B cell (primary cell): ENCODE results near the gene PBX1. TPM values are rescaled to one million over a fixed set of nuclear protein-coding genes. Genes with fewer than 3 reads are reported as not detected.

ENCODE experiments used
- ATAC-seq: fragments of 200-7000 bp; cut with Tn5 transposase; one replicate; pipeline ENCODE4 v1.10.0; 2021; ENCODE audit warnings: low read depth, mild to moderate bottlenecking, moderate number of reproducible peaks, moderate library complexity
- CTCF ChIA-PET: fragments of 350-600 bp; sonication (Branson Sonifier 250); formaldehyde crosslinking; loops from one replicate; lab custom pipeline; 2021; ENCODE audit warnings: antibody characterized with exemption, inconsistent platforms; lab: Charles Lee
- POLR2A ChIA-PET: fragments of 350-600 bp; sonication (Branson Sonifier 250); formaldehyde crosslinking; loops from one replicate; lab custom pipeline; 2021; ENCODE audit warnings: antibody characterized with exemption; lab: Charles Lee
- DNase-seq: peaks from one replicate; pipeline ENCODE4 v3.0.0; 2013
- H2AFZ ChIP-seq: 2 replicates; pipeline ENCODE4 v1.6.1; 2012; ENCODE audit warnings: mild to moderate bottlenecking, low read depth, low read length; ENCODE audit not compliant: insufficient read depth, poor library complexity, severe bottlenecking
- H3K27ac ChIP-seq, 2 donors: 1 replicate in 1 of 2; 2 replicates in 1 of 2; pipeline ENCODE4 v1.5.1; 2012 to 2013; ENCODE audit warnings: low read length in 2 of 2, mild to moderate bottlenecking in 2 of 2, moderate library complexity in 1 of 2
- H3K27me3 ChIP-seq, 4 experiments: fragments of 200-600 bp in 1 of 4; sonication (generic) in 1 of 4; replicated peaks in 1 of 4; 1 replicate in 2 of 4; 2 replicates in 2 of 4; pipeline versions ENCODE4 v1.6.1 to v1.7.0; 2013 to 2016; ENCODE audit warnings: low read length in 3 of 4, mild to moderate bottlenecking in 2 of 4, mixed read lengths in 1 of 4, moderate library complexity in 1 of 4; ENCODE audit not compliant: insufficient read depth in 4 of 4, control insufficient read depth in 3 of 4; ENCODE audit errors: control extremely low read depth in 1 of 4
- H3K36me3 ChIP-seq, 2 experiments: replicated peaks in 1 of 2; 1 replicate in 1 of 2; 2 replicates in 1 of 2; pipeline versions ENCODE4 v1.6.1 to v1.7.1; 2013; ENCODE audit warnings: low read length in 1 of 2; ENCODE audit not compliant: insufficient read depth in 2 of 2, control insufficient read depth in 1 of 2; ENCODE audit errors: control extremely low read depth in 1 of 2, extremely low read depth in 1 of 2
- H3K4me1 ChIP-seq, 2 donors: fragments of 200-600 bp in 1 of 2; sonication (generic) in 1 of 2; 1 replicate in 1 of 2; 2 replicates in 1 of 2; pipeline versions ENCODE4 v1.5.1 to v1.6.1; 2013 to 2017; ENCODE audit warnings: low read length in 2 of 2; ENCODE audit not compliant: control insufficient read depth in 2 of 2, insufficient read depth in 2 of 2
- H3K4me2 ChIP-seq: replicated peaks from 2 replicates; pipeline ENCODE3; 2012; ENCODE audit warnings: mild to moderate bottlenecking, low read depth, low read length; ENCODE audit not compliant: poor library complexity, severe bottlenecking
- H3K4me3 ChIP-seq, 5 experiments: fragments of 200-600 bp in 1 of 5; sonication (generic) in 1 of 5; 1 replicate in 3 of 5; 2 replicates in 2 of 5; pipeline versions ENCODE4 v1.5.1 to v1.7.0; 2011 to 2016; ENCODE audit warnings: low read length in 4 of 5, mild to moderate bottlenecking in 4 of 5, low read depth in 2 of 5, control low read depth in 1 of 5, moderate library complexity in 1 of 5; ENCODE audit not compliant: insufficient read depth in 1 of 5; ENCODE audit errors: control extremely low read depth in 1 of 5, extremely low read depth in 1 of 5
- H3K79me2 ChIP-seq: fragments of 200-600 bp; sonication (generic); one replicate; pipeline ENCODE4 v1.6.0; 2016; ENCODE audit warnings: low read length; ENCODE audit not compliant: control insufficient read depth, insufficient read depth
- H3K9ac ChIP-seq: fragments of 200-600 bp; sonication (generic); 2 replicates; pipeline ENCODE4 v1.6.1; 2017; ENCODE audit warnings: mild to moderate bottlenecking, low read length, moderate library complexity
- H3K9me3 ChIP-seq, 3 donors: one replicate each; pipeline versions ENCODE4 v1.6.1 to v1.7.1; 2013; ENCODE audit warnings: low read length in 2 of 3; ENCODE audit not compliant: control insufficient read depth in 2 of 3, insufficient read depth in 1 of 3; ENCODE audit errors: control extremely low read depth in 1 of 3
- H4K20me1 ChIP-seq: 2 replicates; pipeline ENCODE4 v1.6.0; 2012; ENCODE audit warnings: mild to moderate bottlenecking, low read length; ENCODE audit not compliant: insufficient read depth, control insufficient read depth, poor library complexity, severe bottlenecking
- H3K27ac Mint-ChIP-seq: one replicate; pipeline ENCODE4 v1.8.0; 2021; ENCODE audit warnings: mixed read lengths
- H3K27me3 Mint-ChIP-seq: one replicate; pipeline ENCODE4 v1.8.0; 2021; ENCODE audit warnings: mixed read lengths
- H3K4me1 Mint-ChIP-seq: one replicate; pipeline ENCODE4 v1.8.0; 2021; ENCODE audit warnings: mixed read lengths
- H3K4me3 Mint-ChIP-seq: one replicate; pipeline ENCODE4 v1.8.0; 2021; ENCODE audit warnings: mixed read lengths
- H3K9me3 Mint-ChIP-seq: one replicate; pipeline ENCODE4 v1.8.0; 2022; ENCODE audit warnings: mixed read lengths; ENCODE audit not compliant: insufficient read depth
- CTCF ChIP-seq: fragments of 200-600 bp; IDR thresholded peaks from one replicate; pipeline ENCODE4 v1.8.0; 2022; ENCODE audit warnings: antibody characterized with exemption, mild to moderate bottlenecking
- EZH2 ChIP-seq: IDR thresholded peaks from 2 replicates; pipeline ENCODE4 v1.6.1; 2012; ENCODE audit warnings: borderline replicate concordance, low read depth, mild to moderate bottlenecking, moderate library complexity, low read length; ENCODE audit not compliant: insufficient read depth, poor library complexity, severe bottlenecking
- WGBS: methylation state at CpG from one replicate; pipeline ENCODE4 v1.1.5; 2013; ENCODE audit warnings: missing lambda C conversion rate; ENCODE audit not compliant: insufficient coverage; 5-methylcytosine and 5-hydroxymethylcytosine counted together
- intact Hi-C: fragments of 100-400 bp; cut with micrococcal nuclease; formaldehyde crosslinking; loops from one replicate; pipeline ENCODE4 v1.10.0; 2022
- polyA plus RNA-seq: library from polyadenylated mRNA; depleted of rRNA; stranded (reverse); fragments of >200 nt; gene quantifications from 2 replicates; pipeline ENCODE4 v1.2.3, GENCODE V29; 2012
- total RNA-seq, 2 donors: library from RNA; stranded (reverse); fragments of 120-200 nt in 1 of 2; gene quantifications; 1 replicate in 1 of 2; 2 replicates in 1 of 2; pipeline versions ENCODE4 v1.2.3 to v1.2.4, GENCODE V29; 2013 to 2022

PBX1 gene
- total and polyA plus RNA-seq, 2 donors (not counting 1 experiment from before 2014, with no cell fraction given), result 0.32 TPM; not detected in 1

GRCh38 chr1:164685266-164686035 lies 126.5 kb downstream of the PBX1 start:
- no peaks in the 10 kb centered on the region for H3K9me3 Mint-ChIP-seq
- Histone ChIP-seq H3K36me3 (no peaks in the 10 kb centered on the region), H3K27ac (no peak overlapping the region), H4K20me1 (no peaks in the 10 kb centered on the region), H3K9me3 (no peaks in the 10 kb centered on the region), H3K79me2 (no peaks in the 10 kb centered on the region), H3K4me1 (no peaks in the 10 kb centered on the region), H2AFZ (no peak overlapping the region), H3K4me2 (no peak overlapping the region), H3K9ac (no peak overlapping the region), H3K27me3 (no peaks in the 10 kb centered on the region), H3K4me3 (no peak overlapping the region)
- ChIA-PET CTCF (no interaction called here), POLR2A (no interaction called here)
- no peak overlapping the region for H3K27ac Mint-ChIP-seq
- 56% methylated on average over 2 of the region's 3 CpGs for WGBS
- ATAC-seq (no peak), DNase-seq (no peak)
- no peaks in the 10 kb centered on the region for H3K4me1 Mint-ChIP-seq
- H3K4me3 Mint-ChIP-seq, result no peak overlapping the region
- TF ChIP-seq EZH2, result no peak
- TF ChIP-seq CTCF, result no peak
- intact Hi-C loops, result no loop called here
- H3K27me3 Mint-ChIP-seq, result no peaks in the 10 kb centered on the region

GRCh38 chr1:164687777-164688176 lies 128.8 kb downstream of the PBX1 start:
- Histone ChIP-seq H3K27me3 (no peaks in the 10 kb centered on the region), H3K4me2 (no peak overlapping the region), H2AFZ (no peak overlapping the region), H3K4me1 (no peaks in the 10 kb centered on the region), H3K9ac (no peak overlapping the region), H3K27ac (no peak overlapping the region), H3K79me2 (no peaks in the 10 kb centered on the region), H3K4me3 (no peak overlapping the region), H4K20me1 (no peaks in the 10 kb centered on the region), H3K9me3 (no peaks in the 10 kb centered on the region), H3K36me3 (no peaks in the 10 kb centered on the region)
- Mint-ChIP-seq H3K27ac (no peak overlapping the region), H3K4me1 (no peaks in the 10 kb centered on the region), H3K27me3 (no peaks in the 10 kb centered on the region), H3K4me3 (no peak overlapping the region), H3K9me3 (no peaks in the 10 kb centered on the region)
- WGBS, result 95% methylated on average over 2 of the region's 4 CpGs
- intact Hi-C loops, result no loop called here
- TF ChIP-seq CTCF (no peak), EZH2 (no peak)
- ATAC-seq (no peak), DNase-seq (no peak)
- CTCF ChIA-PET, result no interaction called here
- POLR2A ChIA-PET, result no interaction called here
